ENCODE data around the gene RHOBTB3. TPM values are rescaled to one million over a fixed set of nuclear protein-coding genes. Genes with fewer than 3 reads are reported as not detected.

Gene RHOBTB3
- total RNA-seq, 1 experiment from 2014 or later: 6.8 TPM

DNA sequence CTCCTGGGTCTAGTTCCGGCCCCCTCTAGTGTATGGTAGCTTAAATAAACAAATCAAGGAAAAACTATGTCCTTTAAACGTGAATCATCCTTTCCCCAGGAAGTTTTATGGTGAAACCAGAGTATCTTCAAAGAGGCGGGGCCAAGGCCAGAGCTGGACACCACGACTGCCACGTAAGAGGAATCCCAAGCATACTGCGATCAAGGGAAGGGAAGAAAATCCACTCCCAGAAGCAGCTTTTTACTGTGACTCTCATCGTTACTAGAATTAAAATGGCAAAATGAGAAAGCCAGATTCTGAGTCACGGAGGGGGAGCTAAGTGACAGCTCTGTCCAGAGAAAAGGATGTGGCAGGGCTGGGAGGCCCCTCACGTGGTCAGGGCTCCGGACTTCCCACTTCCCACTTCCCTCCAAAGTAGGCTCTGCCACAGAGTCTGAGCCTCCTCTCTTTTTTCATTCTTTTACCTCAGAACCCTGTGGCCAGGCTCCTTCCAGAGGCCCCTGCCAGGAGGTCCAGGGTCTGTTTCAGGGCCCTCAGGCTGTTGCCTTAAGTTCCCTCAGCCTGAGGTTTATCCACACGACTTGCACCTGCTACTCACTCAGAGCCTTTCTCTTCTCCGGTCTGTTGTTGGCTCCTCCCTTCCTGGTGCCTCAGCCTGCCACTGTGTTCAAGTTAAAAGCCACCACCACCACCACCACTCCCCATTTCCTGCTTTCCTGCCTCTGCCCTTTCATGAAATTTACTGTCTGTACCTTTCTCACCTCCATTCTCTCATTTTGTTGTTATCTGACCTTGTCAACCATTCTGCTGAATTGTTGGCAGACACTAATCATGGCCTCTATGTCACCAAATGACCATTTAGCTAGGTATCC lies 92.8 kb downstream of the RHOBTB3 start:
- H4K20me1 ChIP-seq (ENCODE audit: control insufficient read depth, insufficient read depth, insufficient read length): no peaks in the 10 kb centered on the region
- Mint-ChIP-seq H3K9me3 (no peaks in the 10 kb centered on the region), H3K27me3 (ENCODE audit: low read depth) (peaks cover 7% of the 10 kb centered on the region), H3K4me3 (peak overlapping the region; percentile 2 to 20; a peak in 3 of 5 replicates), H3K36me3 (ENCODE audit: insufficient read depth in 1 of 3, low read depth in 3 of 3) (no peaks in the 10 kb centered on the region), H3K4me1 (peaks cover 28 to 29% of the 10 kb centered on the region in 2 experiments), H3K27ac (no peak overlapping the region; a peak in 1 of 7 replicates)
- TF ChIP-seq, protein P1, sequence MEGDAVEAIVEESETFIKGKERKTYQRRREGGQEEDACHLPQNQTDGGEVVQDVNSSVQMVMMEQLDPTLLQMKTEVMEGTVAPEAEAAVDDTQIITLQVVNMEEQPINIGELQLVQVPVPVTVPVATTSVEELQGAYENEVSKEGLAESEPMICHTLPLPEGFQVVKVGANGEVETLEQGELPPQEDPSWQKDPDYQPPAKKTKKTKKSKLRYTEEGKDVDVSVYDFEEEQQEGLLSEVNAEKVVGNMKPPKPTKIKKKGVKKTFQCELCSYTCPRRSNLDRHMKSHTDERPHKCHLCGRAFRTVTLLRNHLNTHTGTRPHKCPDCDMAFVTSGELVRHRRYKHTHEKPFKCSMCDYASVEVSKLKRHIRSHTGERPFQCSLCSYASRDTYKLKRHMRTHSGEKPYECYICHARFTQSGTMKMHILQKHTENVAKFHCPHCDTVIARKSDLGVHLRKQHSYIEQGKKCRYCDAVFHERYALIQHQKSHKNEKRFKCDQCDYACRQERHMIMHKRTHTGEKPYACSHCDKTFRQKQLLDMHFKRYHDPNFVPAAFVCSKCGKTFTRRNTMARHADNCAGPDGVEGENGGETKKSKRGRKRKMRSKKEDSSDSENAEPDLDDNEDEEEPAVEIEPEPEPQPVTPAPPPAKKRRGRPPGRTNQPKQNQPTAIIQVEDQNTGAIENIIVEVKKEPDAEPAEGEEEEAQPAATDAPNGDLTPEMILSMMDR (conservative IDR thresholded peaks at IDR 0.05): no peak
- no peaks in the 10 kb centered on the region for H3K27me3 ChIP-seq (ENCODE audit: insufficient read depth, low read length)
- no peak overlapping the region for H2BK5ac ChIP-seq (ENCODE audit: insufficient read length, low read length)
- H4K5ac ChIP-seq (ENCODE audit: insufficient read length, low read depth, low read length): no peak overlapping the region
- H3K79me2 ChIP-seq (ENCODE audit: insufficient read depth, low read length): no peaks in the 10 kb centered on the region
- H3K4me2 ChIP-seq (ENCODE audit: insufficient read depth, insufficient read length, low read length): peak overlapping the region; percentile 12
- no peak overlapping the region for H3K23ac ChIP-seq (ENCODE audit: insufficient read length, low read depth, low read length)
- no CpG with 5 or more reads among the region's 12 CpGs for WGBS (ENCODE audit: extremely low coverage, insufficient read length, low lambda C conversion rate)
- peak overlapping the region; percentile 11 for H2AFZ ChIP-seq (ENCODE audit: low read length)
- peaks cover 6% of the 10 kb centered on the region; the same call in 1 of the 2 replicates for H3K4me1 ChIP-seq (ENCODE audit: insufficient read depth, low read length)
- H2BK120ac ChIP-seq (ENCODE audit: low read depth, low read length, poor library complexity, severe bottlenecking): no peak overlapping the region
- H3K23me2 ChIP-seq (ENCODE audit: insufficient read length, low read depth, low read length, poor library complexity, severe bottlenecking): peaks cover 9% of the 10 kb centered on the region
- no peaks in the 10 kb centered on the region for H3K79me1 ChIP-seq (ENCODE audit: insufficient read depth, low read depth, low read length, poor library complexity, severe bottlenecking)
- DNase-seq: peak; percentile 45
- H3K14ac ChIP-seq (ENCODE audit: insufficient read depth, low read length): no peak overlapping the region
- H2BK15ac ChIP-seq (ENCODE audit: low read depth, low read length): no peak overlapping the region
- H3K27ac ChIP-seq (ENCODE audit: insufficient read length, low read depth, low read length): no peak overlapping the region
- H2BK12ac ChIP-seq (ENCODE audit: insufficient read length, low read depth, low read length): no peak overlapping the region
- no peak overlapping the region for H3T11ph ChIP-seq (ENCODE audit: low read length)
- H3K4ac ChIP-seq (ENCODE audit: low read depth, low read length): no peak overlapping the region
- H2AK5ac ChIP-seq (ENCODE audit: insufficient read length, low read length): no peak overlapping the region
- H3K9ac ChIP-seq (ENCODE audit: extremely low read depth, insufficient read length, low read length): no peak overlapping the region
- H4K91ac ChIP-seq (ENCODE audit: insufficient read length, low read depth, low read length): no peak overlapping the region
- no peak overlapping the region for H3K56ac ChIP-seq (ENCODE audit: insufficient read length, low read depth, low read length)
- H3K9me3 ChIP-seq (ENCODE audit: control insufficient read depth, low read depth, low read length): no peaks in the 10 kb centered on the region
- no peak overlapping the region for H3K18ac ChIP-seq (ENCODE audit: insufficient read length, low read depth, low read length)
- peak overlapping the region; percentile 18 for H4K8ac ChIP-seq (replicated peaks; ENCODE audit: insufficient read length, low read depth, low read length)
- H2BK20ac ChIP-seq (ENCODE audit: low read depth, low read length, poor library complexity, severe bottlenecking): no peak overlapping the region
